Transverse colon (tissue), 4 donors: ENCODE results near the gene SPCS3. TPM values are rescaled to one million over a fixed set of nuclear protein-coding genes. Genes with fewer than 3 reads are reported as not detected.
"Not testable (repeated sequence)": the region's sequence is repeated elsewhere in the genome, so short reads cannot be mapped to it uniquely, and the experiment has no call there.

Source experiments
- DNase-seq: peaks from one replicate; pipeline ENCODE4 v3.0.0-alpha.2; 2019
- H3K27ac ChIP-seq, 4 donors: fragments of 200-600 bp; sonication (generic); 2 replicates each; pipeline ENCODE4 v1.5.1; 2016 to 2018; ENCODE audit warnings: inconsistent platforms in 4 of 4
- H3K27me3 ChIP-seq: fragments of 200-600 bp; sonication (generic); 2 replicates; pipeline ENCODE4 v1.5.1; 2017; ENCODE audit warnings: inconsistent platforms
- H3K36me3 ChIP-seq, 4 donors: fragments of 200-600 bp; sonication (generic); 2 replicates each; pipeline ENCODE4 v1.5.1; 2017 to 2019; ENCODE audit warnings: inconsistent platforms in 4 of 4
- H3K4me1 ChIP-seq, 4 donors: fragments of 200-600 bp; sonication (generic); 2 replicates each; pipeline ENCODE4 v1.5.1; 2017 to 2020; ENCODE audit warnings: inconsistent platforms in 4 of 4
- H3K4me3 ChIP-seq, 4 donors: fragments of 200-600 bp; sonication (generic); 1 replicate in 1 of 4; 2 replicates in 3 of 4; pipeline versions ENCODE4 v1.5.1 to v1.6.1; 2017 to 2019; ENCODE audit warnings: inconsistent platforms in 4 of 4
- H3K9me3 ChIP-seq, 2 donors: fragments of 200-600 bp; sonication (generic); 2 replicates each; pipeline ENCODE4 v1.5.1; 2017 to 2019; ENCODE audit warnings: inconsistent platforms in 2 of 2
- EP300 ChIP-seq: sonication (generic); formaldehyde crosslinking; IDR thresholded peaks from one replicate; pipeline ENCODE4 v1.6.1; 2017; ENCODE audit warnings: antibody characterized with exemption, low read depth
- POLR2A ChIP-seq: fragments of 450-650 bp; IDR thresholded peaks from one replicate; pipeline ENCODE4 v1.6.1; 2016; ENCODE audit warnings: antibody characterized with exemption, mild to moderate bottlenecking, moderate library complexity
- POLR2AphosphoS5 ChIP-seq, 3 donors: sonication (generic); formaldehyde crosslinking; IDR thresholded peaks; one replicate each; pipeline ENCODE4 v1.6.1; 2016; ENCODE audit warnings: antibody characterized with exemption in 3 of 3
- WGBS, 2 donors: methylation state at CpG; one replicate each; pipeline ENCODE4 v1.1.5; 2018; ENCODE audit warnings: low coverage in 1 of 2; 5-methylcytosine and 5-hydroxymethylcytosine counted together
- in situ Hi-C, 4 donors: fragments of 200-750 bp; cut with MboI; loops; one replicate each; pipeline versions ENCODE4 v1.15.0 to v1.15.1; 2017; ENCODE audit warnings: low sequenced_read_pairs in 3 of 4, low pct_ligation_motif_present in 1 of 4, low pct_unique_long_range_greater_than_20kb in 1 of 4
- intact Hi-C: fragments of 100-400 bp; cut with DNase I; formaldehyde crosslinking; loops from one replicate; pipeline ENCODE4 v1.15.1; 2023; ENCODE audit warnings: low total_unique reads
- total RNA-seq, 4 donors: library from RNA; depleted of rRNA; stranded (reverse); fragments of >200 nt; gene quantifications; one replicate each; pipeline ENCODE4 v1.1.0, GENCODE V29; 2016
- TF ChIP-seq, protein P1 (sequence below), 5 experiments: fragments of 200-600 bp in 3 of 5; fragments of 450-650 bp in 2 of 5; sonication (generic) in 3 of 5; IDR thresholded peaks; 1 replicate in 2 of 5; 2 replicates in 3 of 5; pipeline ENCODE4 v1.5.1; 2016 to 2017; ENCODE audit warnings: antibody characterized with exemption in 5 of 5, inconsistent platforms in 3 of 5, mild to moderate bottlenecking in 2 of 5, moderate library complexity in 1 of 5

SPCS3 gene
- total RNA-seq, 4 donors from 2014 or later, result 23.2 to 77.8 (median 33.8) TPM

GRCh38 chr4:176320976-176321361 is 1.2 kb downstream of the SPCS3 start:
- Histone ChIP-seq H3K4me3 (peak overlapping the region; percentile 68 to 95 (median 94)), H3K4me1 (peaks cover 0 to 44% (median 36%) of the 10 kb centered on the region in 4 donors), H3K27ac (peak overlapping the region; percentile 96 to 100 (median 99)), H3K36me3 (no peaks in the 10 kb centered on the region), H3K27me3 (no peaks in the 10 kb centered on the region), H3K9me3 (no peaks in the 10 kb centered on the region)
- WGBS, 2 donors, result 1 to 2% methylated on average over 6 of the region's 6 CpGs
- intact Hi-C loops, result no loop called here
- TF ChIP-seq, protein P1, sequence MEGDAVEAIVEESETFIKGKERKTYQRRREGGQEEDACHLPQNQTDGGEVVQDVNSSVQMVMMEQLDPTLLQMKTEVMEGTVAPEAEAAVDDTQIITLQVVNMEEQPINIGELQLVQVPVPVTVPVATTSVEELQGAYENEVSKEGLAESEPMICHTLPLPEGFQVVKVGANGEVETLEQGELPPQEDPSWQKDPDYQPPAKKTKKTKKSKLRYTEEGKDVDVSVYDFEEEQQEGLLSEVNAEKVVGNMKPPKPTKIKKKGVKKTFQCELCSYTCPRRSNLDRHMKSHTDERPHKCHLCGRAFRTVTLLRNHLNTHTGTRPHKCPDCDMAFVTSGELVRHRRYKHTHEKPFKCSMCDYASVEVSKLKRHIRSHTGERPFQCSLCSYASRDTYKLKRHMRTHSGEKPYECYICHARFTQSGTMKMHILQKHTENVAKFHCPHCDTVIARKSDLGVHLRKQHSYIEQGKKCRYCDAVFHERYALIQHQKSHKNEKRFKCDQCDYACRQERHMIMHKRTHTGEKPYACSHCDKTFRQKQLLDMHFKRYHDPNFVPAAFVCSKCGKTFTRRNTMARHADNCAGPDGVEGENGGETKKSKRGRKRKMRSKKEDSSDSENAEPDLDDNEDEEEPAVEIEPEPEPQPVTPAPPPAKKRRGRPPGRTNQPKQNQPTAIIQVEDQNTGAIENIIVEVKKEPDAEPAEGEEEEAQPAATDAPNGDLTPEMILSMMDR (IDR thresholded peaks at IDR 0.05), result no peak
- TF ChIP-seq EP300 (no peak), POLR2A (no peak), POLR2AphosphoS5 (IDR thresholded peaks at IDR 0.05) (no peak)
- no peak for DNase-seq
- in situ Hi-C loops, result loop anchor here in 1 of 4 donors (25.0 kb wide), 1 partner anchor 259 kb away; the partner anchor contains the start of gene WDR17

GRCh38 chr4:176321589-176321988 is 1.8 kb downstream of the SPCS3 start:
- no peaks in the 10 kb centered on the region for H3K36me3 ChIP-seq
- no peak for TF ChIP-seq POLR2AphosphoS5 (IDR thresholded peaks at IDR 0.05)
- TF ChIP-seq, protein P1 (IDR thresholded peaks at IDR 0.05), result no peak
- no peak for TF ChIP-seq EP300
- no peak for TF ChIP-seq POLR2A
- peak overlapping the region; percentile 4 to 95 (median 82) for H3K4me3 ChIP-seq
- DNase-seq, result no peak
- H3K27me3 ChIP-seq, result no peaks in the 10 kb centered on the region
- no peaks in the 10 kb centered on the region for H3K9me3 ChIP-seq
- in situ Hi-C loops (loop anchor here in 1 of 4 donors (25.0 kb wide), 1 partner anchor 259 kb away; the partner anchor contains the start of gene WDR17), intact Hi-C loops (no loop called here)
- 37 to 40% methylated on average over 5 of the region's 5 CpGs for WGBS, 2 donors
- peak overlapping the region; percentile 96 to 100 (median 99) for H3K27ac ChIP-seq
- H3K4me1 ChIP-seq, result peaks cover 0 to 44% (median 36%) of the 10 kb centered on the region in 4 donors

- in situ Hi-C loops, result loop anchor here in 1 of 4 donors (25.0 kb wide), 1 partner anchor 261 kb away; the partner anchor contains the start of gene WDR17
- WGBS, 2 donors, result 71 to 76% methylated on average over 3 of the region's 3 CpGs
- Histone ChIP-seq H3K27me3 (no peaks in the 10 kb centered on the region), H3K9me3 (no peaks in the 10 kb centered on the region), H3K4me1 (peaks cover 5 to 48% (median 35%) of the 10 kb centered on the region in 4 donors), H3K36me3 (peaks cover 0 to 7% (median 1%) of the 10 kb centered on the region in 4 donors), H3K27ac (peak overlapping the region in 1 of 4 donors; percentile 99), H3K4me3 (no peak overlapping the region)
- TF ChIP-seq POLR2A (no peak), EP300 (no peak), POLR2AphosphoS5 (IDR thresholded peaks at IDR 0.05) (no peak)
- TF ChIP-seq, protein P1 (IDR thresholded peaks at IDR 0.05), result no peak
- DNase-seq, result no peak
- intact Hi-C loops, result no loop called here
These were observed 3.9 kb downstream of the SPCS3 start for GRCh38 chr4:176323511-176324160.

- peaks cover 0 to 15% (median 6%) of the 10 kb centered on the region in 4 donors for H3K36me3 ChIP-seq
- WGBS, 2 donors, result 79 to 81% methylated on average over 5 to 8 of the region's 8 CpGs
- intact Hi-C loops, H3K4me3 ChIP-seq, H3K27me3 ChIP-seq, H3K9me3 ChIP-seq, DNase-seq, H3K27ac ChIP-seq: not testable (repeated sequence)
- peaks cover 5 to 42% (median 33%) of the 10 kb centered on the region in 4 donors for H3K4me1 ChIP-seq
- in situ Hi-C loops, result loop anchor here in 3 of 4 donors (25.0 kb wide), 3 partner anchors 263 to 388 kb away; partner anchors contain the start of gene WDR17 (in 1 of the 3)
These were observed 5.1 kb downstream of the SPCS3 start for GRCh38 chr4:176324876-176325275.
